Right lobe of liver (tissue), 6 donors: Measurements from ENCODE around the gene ACAD11. TPM values are rescaled to one million over a fixed set of nuclear protein-coding genes. Genes with fewer than 3 reads are reported as not detected.

Experiments
- ATAC-seq, 4 donors: fragments of 200-7000 bp; cut with Tn5 transposase; one replicate each; pipeline ENCODE4 v1.9.1; 2020; ENCODE audit warnings: mild to moderate bottlenecking in 4 of 4, moderate library complexity in 4 of 4
- DNase-seq, 3 donors: peaks; one replicate each; pipeline ENCODE4 v3.0.0-alpha.2; 2020
- H3K27ac ChIP-seq, 3 donors: fragments of 200-600 bp; one replicate each; pipeline ENCODE4 v1.8.0; 2022
- H3K27me3 ChIP-seq, 2 donors: fragments of 200-600 bp; one replicate each; pipeline ENCODE4 v1.8.0; 2022
- H3K36me3 ChIP-seq, 4 donors: fragments of 200-600 bp; sonication (generic) in 1 of 4; one replicate each; pipeline versions ENCODE4 v1.5.1 to v1.8.0; 2017 to 2022; ENCODE audit warnings: control low read depth in 1 of 4
- H3K4me1 ChIP-seq, 4 donors: fragments of 200-600 bp; sonication (generic) in 1 of 4; one replicate each; pipeline versions ENCODE4 v1.5.1 to v1.8.0; 2017 to 2022; ENCODE audit warnings: control low read depth in 1 of 4
- H3K4me3 ChIP-seq, 3 donors: fragments of 200-600 bp; one replicate each; pipeline ENCODE4 v1.8.0; 2022
- H3K9me3 ChIP-seq, 4 donors: fragments of 200-600 bp; sonication (generic) in 1 of 4; one replicate each; pipeline versions ENCODE4 v1.5.1 to v1.8.0; 2017 to 2022; ENCODE audit warnings: control low read depth in 1 of 4
- POLR2A ChIP-seq: fragments of 450-650 bp; IDR thresholded peaks from one replicate; pipeline ENCODE4 v1.6.1; 2017; ENCODE audit warnings: antibody characterized with exemption, mild to moderate bottlenecking
- WGBS: methylation state at CpG from one replicate; pipeline ENCODE4 v1.1.6; 2018; ENCODE audit warnings: low coverage, low lambda C conversion rate; ENCODE audit not compliant: insufficient coverage; ENCODE audit errors: missing lambda C conversion rate; 5-methylcytosine and 5-hydroxymethylcytosine counted together
- intact Hi-C, 2 donors: fragments of 100-400 bp; cut with DNase I; formaldehyde crosslinking; loops; one replicate each; pipeline versions ENCODE4 v1.11.2 to v1.14.1; 2022
- total RNA-seq, 6 experiments: library from RNA; depleted of rRNA in 2 of 6; stranded (reverse); fragments of >200 nt in 2 of 6; fragmentation: NEBNext Ultra II Directional in 3 of 6; extraction: Animal tissue kit (Norgen Biotek cat#: 25700) in 3 of 6; gene quantifications; one replicate each; pipeline versions ENCODE4 v1.1.0 to v1.2.4, GENCODE V29; 2016 to 2023
- TF ChIP-seq, protein P1 (sequence below), 4 donors: fragments of 200-600 bp in 3 of 4; fragments of 450-650 bp in 1 of 4; IDR thresholded peaks; one replicate each; pipeline versions ENCODE4 v1.5.1 to v1.8.0; 2016 to 2022; ENCODE audit warnings: antibody characterized with exemption in 4 of 4, mild to moderate bottlenecking in 2 of 4
- donor health status: DM: no; HTN: yes; CAD: no.
- donor health status: DM: no; HTN: no; CAD: no.
- donor health status: DM: no; HTN: no; CAD: no.
- donor health status: DM: no; HTN: yes; CAD: no.
- donor health status: DM: no; HTN: yes; CAD: no.

Gene ACAD11
- total RNA-seq, 6 experiments from 2014 or later = 60.9 to 108 (median 94.5) TPM

DNA sequence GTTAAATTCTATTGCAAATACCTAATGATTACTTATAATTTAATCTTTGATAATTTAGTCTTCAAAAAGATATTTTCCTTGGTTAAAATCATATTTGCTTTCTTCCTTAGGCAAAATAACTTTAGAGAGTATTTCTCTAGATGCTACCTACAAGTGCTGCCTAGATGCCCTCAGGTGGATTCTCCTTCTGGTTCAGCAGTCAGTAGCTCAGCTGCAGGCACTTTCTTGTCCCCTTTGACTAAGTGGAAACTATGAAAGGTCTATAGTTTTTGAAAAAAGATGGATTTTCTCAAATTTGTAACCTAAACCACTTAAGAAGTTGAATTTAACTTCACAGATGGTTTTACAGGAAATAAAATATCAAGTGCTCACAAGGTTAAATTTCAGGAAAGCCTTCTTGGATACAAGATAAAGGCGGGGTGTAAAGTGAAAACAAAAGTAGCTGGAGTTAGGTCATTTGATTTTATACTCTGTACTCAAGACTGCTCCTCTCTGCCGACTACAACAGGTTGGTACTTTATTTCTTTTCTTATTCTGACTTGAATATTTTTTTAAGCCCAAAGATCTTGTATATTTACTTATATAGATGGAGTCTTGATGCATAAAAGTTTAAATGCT lies 62.7 kb downstream of the ACAD11 start, which contains the start of gene ACKR4:
Gene ACKR4, plus strand, starts transcription at position 455 of the 618 bp plus-strand sequence. CDS start 3,128 bp downstream, outside the sequence.
- ATAC-seq (peak in 3 of 4 donors; percentile 40 to 59 (median 58)), DNase-seq (no peak)
- Histone ChIP-seq H3K4me3 (peak within 1 kb of the TSS in 1 of 3 donors; percentile 1), H3K36me3 (peaks cover 0 to 9% (median 3%) of the 10 kb centered on the region in 4 donors), H3K27me3 (no peaks in the 10 kb centered on the region), H3K4me1 (peaks cover 0 to 12% (median 3%) of the 10 kb centered on the region in 4 donors), H3K27ac (no peak within 1 kb of the TSS), H3K9me3 (no peaks in the 10 kb centered on the region)
- TF ChIP-seq, protein P1, sequence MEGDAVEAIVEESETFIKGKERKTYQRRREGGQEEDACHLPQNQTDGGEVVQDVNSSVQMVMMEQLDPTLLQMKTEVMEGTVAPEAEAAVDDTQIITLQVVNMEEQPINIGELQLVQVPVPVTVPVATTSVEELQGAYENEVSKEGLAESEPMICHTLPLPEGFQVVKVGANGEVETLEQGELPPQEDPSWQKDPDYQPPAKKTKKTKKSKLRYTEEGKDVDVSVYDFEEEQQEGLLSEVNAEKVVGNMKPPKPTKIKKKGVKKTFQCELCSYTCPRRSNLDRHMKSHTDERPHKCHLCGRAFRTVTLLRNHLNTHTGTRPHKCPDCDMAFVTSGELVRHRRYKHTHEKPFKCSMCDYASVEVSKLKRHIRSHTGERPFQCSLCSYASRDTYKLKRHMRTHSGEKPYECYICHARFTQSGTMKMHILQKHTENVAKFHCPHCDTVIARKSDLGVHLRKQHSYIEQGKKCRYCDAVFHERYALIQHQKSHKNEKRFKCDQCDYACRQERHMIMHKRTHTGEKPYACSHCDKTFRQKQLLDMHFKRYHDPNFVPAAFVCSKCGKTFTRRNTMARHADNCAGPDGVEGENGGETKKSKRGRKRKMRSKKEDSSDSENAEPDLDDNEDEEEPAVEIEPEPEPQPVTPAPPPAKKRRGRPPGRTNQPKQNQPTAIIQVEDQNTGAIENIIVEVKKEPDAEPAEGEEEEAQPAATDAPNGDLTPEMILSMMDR (IDR thresholded peaks at IDR 0.05) = no peak
- no peak for TF ChIP-seq POLR2A
- WGBS = 41% methylated on average over 2 of the region's 2 CpGs
- intact Hi-C loops = no loop called here

DNA sequence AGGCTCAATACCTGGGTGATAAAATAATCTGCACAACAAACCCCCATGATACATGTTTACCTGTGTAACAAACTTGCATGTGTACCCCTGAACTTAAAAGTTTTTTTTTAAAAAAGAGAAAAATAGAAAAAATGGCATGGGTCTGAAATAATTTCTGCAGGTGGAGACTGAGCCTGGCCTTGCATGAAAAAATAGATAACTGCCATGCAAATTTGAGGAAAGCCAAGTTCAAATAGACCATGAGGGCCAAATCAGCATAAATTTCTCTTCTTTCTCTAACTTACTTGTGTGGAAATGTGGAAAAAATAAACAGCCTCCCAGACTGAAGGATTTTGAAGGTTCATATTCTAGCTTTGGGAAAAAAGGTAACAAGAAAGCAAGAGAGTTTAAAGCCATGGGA lies 63.3 kb downstream of the ACAD11 start:
- Histone ChIP-seq H3K36me3 (peaks cover 0 to 9% (median 3%) of the 10 kb centered on the region in 4 donors), H3K4me1 (peaks cover 0 to 12% (median 3%) of the 10 kb centered on the region in 4 donors), H3K27me3 (no peaks in the 10 kb centered on the region), H3K4me3 (no peak overlapping the region), H3K27ac (no peak overlapping the region), H3K9me3 (no peaks in the 10 kb centered on the region)
- no peak for ATAC-seq
- no peak for DNase-seq
- TF ChIP-seq, protein P1 (IDR thresholded peaks at IDR 0.05) = no peak
- TF ChIP-seq POLR2A = no peak
- intact Hi-C loops = no loop called here

DNA sequence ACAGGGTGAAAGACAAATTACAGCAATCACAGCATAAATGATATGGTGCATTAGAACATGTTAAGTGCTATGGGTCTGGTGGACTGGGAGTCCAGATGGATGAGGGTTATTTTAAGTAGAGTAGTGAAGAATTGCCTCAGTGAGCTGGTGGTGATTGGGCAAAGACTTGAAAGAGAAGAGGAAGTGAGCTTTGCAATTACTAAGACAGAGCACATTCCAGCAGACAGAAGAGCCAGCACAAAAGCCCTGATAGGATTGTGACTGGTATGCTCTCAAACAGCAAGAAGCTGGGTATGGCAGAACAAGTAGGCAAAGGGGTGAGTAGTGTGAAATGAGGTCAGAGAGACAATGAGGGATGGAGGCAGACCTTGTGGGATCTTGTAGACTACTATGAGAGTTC lies 64.6 kb downstream of the ACAD11 start:
- peak in 3 of 4 donors; percentile 16 to 42 (median 23) for ATAC-seq
- intact Hi-C loops = no loop called here
- Histone ChIP-seq H3K4me1 (peaks cover 0 to 12% (median 3%) of the 10 kb centered on the region in 4 donors), H3K4me3 (no peak overlapping the region), H3K36me3 (peaks cover 0 to 9% (median 4%) of the 10 kb centered on the region in 4 donors), H3K9me3 (no peaks in the 10 kb centered on the region), H3K27me3 (no peaks in the 10 kb centered on the region), H3K27ac (no peak overlapping the region)
- TF ChIP-seq, protein P1 (IDR thresholded peaks at IDR 0.05) = no peak
- TF ChIP-seq POLR2A = no peak
- DNase-seq = no peak

DNA sequence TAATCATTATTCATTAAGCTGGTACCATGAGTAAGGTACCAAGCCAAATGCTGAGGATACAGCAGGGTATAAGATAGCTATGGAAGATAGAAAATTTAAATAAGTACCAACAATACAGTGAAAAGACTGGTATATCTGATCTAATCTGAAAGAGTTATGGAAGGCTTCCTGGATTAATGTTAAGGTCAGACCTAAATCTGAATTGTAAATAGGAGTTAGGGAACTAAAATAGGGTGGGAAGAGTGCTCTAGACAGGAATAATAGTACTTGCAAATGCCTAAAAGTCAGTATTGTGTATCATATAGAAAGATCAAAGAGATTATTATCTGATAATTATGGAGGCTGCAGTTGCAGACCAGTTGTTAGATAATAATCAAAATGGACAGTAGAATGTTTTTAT lies 65.1 kb downstream of the ACAD11 start:
- intact Hi-C loops = no loop called here

More for the DNA sequence above, 65.1 kb downstream of the ACAD11 start:
- Histone ChIP-seq H3K9me3 (no peaks in the 10 kb centered on the region), H3K36me3 (peaks cover 0 to 9% (median 6%) of the 10 kb centered on the region in 4 donors), H3K27ac (no peak overlapping the region), H3K4me1 (peaks cover 0 to 12% (median 3%) of the 10 kb centered on the region in 4 donors), H3K4me3 (no peak overlapping the region), H3K27me3 (no peaks in the 10 kb centered on the region)
- ATAC-seq = no peak
- TF ChIP-seq, protein P1 (IDR thresholded peaks at IDR 0.05) = no peak
- TF ChIP-seq POLR2A = no peak
- no peak for DNase-seq
